MM.1S (cell line): ENCODE data around the gene FRAS1.

Experiments
- DNase-seq: peaks from one replicate; pipeline ENCODE4 v3.0.0-alpha.2; 2015
- H2AFZ ChIP-seq: fragments of 300-600 bp; sonication (generic); 2 replicates; pipeline ENCODE4 v1.6.0; 2016; ENCODE audit warnings: antibody characterized with exemption, low read length
- H3F3A ChIP-seq: fragments of 300-600 bp; sonication (generic); 2 replicates; pipeline ENCODE4 v1.6.1; 2016; ENCODE audit warnings: mild to moderate bottlenecking, antibody characterized with exemption, low read length, moderate library complexity, mixed read lengths; ENCODE audit not compliant: insufficient read depth
- H3K27ac ChIP-seq: fragments of 300-600 bp; sonication (generic); 2 replicates; pipeline ENCODE4 v1.5.1; 2016; ENCODE audit warnings: mild to moderate bottlenecking, low read length
- H3K27me3 ChIP-seq: fragments of 300-600 bp; sonication (generic); replicated peaks from 2 replicates; pipeline ENCODE4 v1.6.0; 2016; ENCODE audit warnings: low read length; ENCODE audit not compliant: insufficient read depth
- H3K36me3 ChIP-seq: fragments of 300-600 bp; sonication (generic); replicated peaks from 2 replicates; pipeline ENCODE4 v1.6.1; 2016; ENCODE audit warnings: mild to moderate bottlenecking, low read length, mixed read lengths; ENCODE audit not compliant: insufficient read depth
- H3K4me1 ChIP-seq: fragments of 300-600 bp; sonication (generic); 2 replicates; pipeline ENCODE4 v1.6.1; 2016; ENCODE audit warnings: low read length, mixed read lengths
- H3K4me2 ChIP-seq: fragments of 300-600 bp; sonication (generic); 2 replicates; pipeline ENCODE4 v1.6.0; 2016; ENCODE audit warnings: low read depth, low read length
- H3K4me3 ChIP-seq: fragments of 300-600 bp; sonication (generic); 2 replicates; pipeline ENCODE4 v1.5.1; 2016; ENCODE audit warnings: low read length, mixed read lengths
- H3K79me2 ChIP-seq: fragments of 300-600 bp; sonication (generic); 2 replicates; pipeline ENCODE4 v1.6.1; 2016; ENCODE audit warnings: mixed run types, low read length, mixed read lengths
- H3K9ac ChIP-seq: fragments of 300-600 bp; sonication (generic); 2 replicates; pipeline ENCODE4 v1.6.1; 2016; ENCODE audit warnings: low read length, mixed read lengths
- H3K9me2 ChIP-seq: fragments of 300-600 bp; sonication (generic); replicated peaks from 2 replicates; pipeline ENCODE4 v1.6.1; 2016; ENCODE audit warnings: mild to moderate bottlenecking, low read length, mixed read lengths; ENCODE audit not compliant: insufficient read depth
- H3K9me3 ChIP-seq: fragments of 300-600 bp; sonication (generic); replicated peaks from 2 replicates; pipeline ENCODE4 v1.6.1; 2016; ENCODE audit warnings: mild to moderate bottlenecking, low read length, mixed read lengths; ENCODE audit not compliant: insufficient read depth
- H4K20me1 ChIP-seq: fragments of 300-600 bp; sonication (generic); 2 replicates; pipeline ENCODE4 v1.6.1; 2016; ENCODE audit warnings: mild to moderate bottlenecking, low read length, moderate library complexity, mixed read lengths; ENCODE audit not compliant: insufficient read depth
- EZH2 ChIP-seq: fragments of 300-600 bp; sonication (generic); optimal IDR thresholded peaks from 2 replicates; pipeline ENCODE3; 2017; ENCODE audit warnings: low read depth, mild to moderate bottlenecking, antibody characterized with exemption, low read length, mixed read lengths
- EZH2phosphoT487 ChIP-seq: fragments of 300-600 bp; sonication (generic); IDR thresholded peaks from 2 replicates; pipeline ENCODE4 v1.6.1; 2018; ENCODE audit warnings: antibody characterized with exemption, low read length
- TF ChIP-seq, protein P1 (sequence below): fragments of 300-600 bp; sonication (generic); IDR thresholded peaks from 2 replicates; pipeline ENCODE4 v1.5.1; 2016; ENCODE audit warnings: antibody characterized with exemption, low read length, mixed read lengths

The FRAS1 gene

DNA sequence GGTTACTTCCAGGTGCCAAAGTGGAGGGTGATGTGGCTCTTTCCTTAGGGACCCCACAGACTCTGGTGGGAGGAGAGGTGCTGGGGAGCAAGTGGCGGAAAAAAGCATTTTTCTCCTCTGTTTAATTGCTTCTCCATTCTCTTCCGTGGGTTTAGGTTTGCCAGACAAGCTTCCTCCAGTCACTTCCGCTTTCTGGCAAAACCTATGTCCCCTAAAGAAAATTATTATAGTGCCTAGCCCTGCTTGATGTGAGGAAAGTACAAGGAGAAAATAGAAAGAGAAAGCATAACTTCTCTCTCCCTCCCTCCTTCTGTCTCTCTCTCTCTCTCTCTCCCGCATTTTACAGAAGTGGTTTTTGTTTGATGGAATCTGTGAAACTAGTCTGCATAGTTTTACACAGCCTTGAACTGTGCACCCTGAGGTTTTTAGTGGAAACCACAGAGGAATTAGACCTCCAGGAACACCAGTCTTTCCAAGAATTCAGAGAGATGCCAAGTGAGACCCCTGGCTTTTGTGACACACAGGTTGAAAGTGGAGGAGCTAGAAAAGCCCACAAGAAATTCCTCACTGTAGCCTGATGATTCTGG lies 263.3 kb downstream of the FRAS1 start:
- Histone ChIP-seq H2AFZ (no peak overlapping the region), H3K79me2 (no peaks in the 10 kb centered on the region), H3K9ac (no peak overlapping the region), H3K9me2 (no peaks in the 10 kb centered on the region), H3K4me1 (no peaks in the 10 kb centered on the region), H3K4me3 (no peak overlapping the region), H4K20me1 (no peaks in the 10 kb centered on the region), H3K36me3 (no peaks in the 10 kb centered on the region), H3K9me3 (no peaks in the 10 kb centered on the region), H3F3A (no peaks in the 10 kb centered on the region), H3K27ac (no peak overlapping the region), H3K4me2 (no peak overlapping the region), H3K27me3 (no peaks in the 10 kb centered on the region)
- TF ChIP-seq, protein P1, sequence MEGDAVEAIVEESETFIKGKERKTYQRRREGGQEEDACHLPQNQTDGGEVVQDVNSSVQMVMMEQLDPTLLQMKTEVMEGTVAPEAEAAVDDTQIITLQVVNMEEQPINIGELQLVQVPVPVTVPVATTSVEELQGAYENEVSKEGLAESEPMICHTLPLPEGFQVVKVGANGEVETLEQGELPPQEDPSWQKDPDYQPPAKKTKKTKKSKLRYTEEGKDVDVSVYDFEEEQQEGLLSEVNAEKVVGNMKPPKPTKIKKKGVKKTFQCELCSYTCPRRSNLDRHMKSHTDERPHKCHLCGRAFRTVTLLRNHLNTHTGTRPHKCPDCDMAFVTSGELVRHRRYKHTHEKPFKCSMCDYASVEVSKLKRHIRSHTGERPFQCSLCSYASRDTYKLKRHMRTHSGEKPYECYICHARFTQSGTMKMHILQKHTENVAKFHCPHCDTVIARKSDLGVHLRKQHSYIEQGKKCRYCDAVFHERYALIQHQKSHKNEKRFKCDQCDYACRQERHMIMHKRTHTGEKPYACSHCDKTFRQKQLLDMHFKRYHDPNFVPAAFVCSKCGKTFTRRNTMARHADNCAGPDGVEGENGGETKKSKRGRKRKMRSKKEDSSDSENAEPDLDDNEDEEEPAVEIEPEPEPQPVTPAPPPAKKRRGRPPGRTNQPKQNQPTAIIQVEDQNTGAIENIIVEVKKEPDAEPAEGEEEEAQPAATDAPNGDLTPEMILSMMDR: no peak
- TF ChIP-seq EZH2phosphoT487 (no peak), EZH2 (no peak)
- DNase-seq: no peak

- Histone ChIP-seq H3K4me2 (no peak overlapping the region), H3K9ac (no peak overlapping the region), H3K4me1 (no peaks in the 10 kb centered on the region), H3K4me3 (no peak overlapping the region), H3K27ac (no peak overlapping the region), H3K27me3 (no peaks in the 10 kb centered on the region), H3K9me3 (no peaks in the 10 kb centered on the region), H4K20me1 (no peaks in the 10 kb centered on the region), H2AFZ (no peak overlapping the region), H3F3A (no peaks in the 10 kb centered on the region), H3K36me3 (no peaks in the 10 kb centered on the region), H3K9me2 (no peaks in the 10 kb centered on the region), H3K79me2 (no peaks in the 10 kb centered on the region)
- no peak for DNase-seq
- TF ChIP-seq EZH2phosphoT487 (no peak), EZH2 (no peak)
- TF ChIP-seq, protein P1: no peak
Observed at GRCh38 chr4:78322032-78322431, 264.9 kb downstream of the FRAS1 start.

- Histone ChIP-seq H3K9ac (no peak overlapping the region), H3K9me3 (no peaks in the 10 kb centered on the region), H2AFZ (no peak overlapping the region), H3K27ac (no peak overlapping the region), H3K36me3 (no peaks in the 10 kb centered on the region), H3K4me1 (no peaks in the 10 kb centered on the region), H4K20me1 (no peaks in the 10 kb centered on the region), H3K9me2 (no peaks in the 10 kb centered on the region), H3K4me3 (no peak overlapping the region), H3K79me2 (no peaks in the 10 kb centered on the region), H3F3A (no peaks in the 10 kb centered on the region), H3K4me2 (no peak overlapping the region), H3K27me3 (no peaks in the 10 kb centered on the region)
- no peak for DNase-seq
- TF ChIP-seq, protein P1: no peak
- TF ChIP-seq EZH2: no peak
- TF ChIP-seq EZH2phosphoT487: no peak
Observed at GRCh38 chr4:78323439-78323838, 266.3 kb downstream of the FRAS1 start.
